HFFc6 (cell line): ENCODE data around the gene KRTAP11-1. TPM values are rescaled to one million over a fixed set of nuclear protein-coding genes. Genes with fewer than 3 reads are reported as not detected.

Experiments
- DNase-seq: peaks from one replicate; pipeline ENCODE4 v3.0.0-alpha.2; 2018
- H3K27ac Mint-ChIP-seq: 2 replicates; pipeline ENCODE4 v1.8.0; 2020; ENCODE audit warnings: mild to moderate bottlenecking, mixed read lengths
- H3K27me3 Mint-ChIP-seq: 2 replicates; pipeline ENCODE4 v1.8.0; 2021; ENCODE audit warnings: mild to moderate bottlenecking, moderate library complexity, mixed read lengths; ENCODE audit not compliant: insufficient read depth
- H3K36me3 Mint-ChIP-seq: 2 replicates; pipeline ENCODE4 v1.8.0; 2021; ENCODE audit warnings: low read depth, mixed read lengths
- H3K4me1 Mint-ChIP-seq: 2 replicates; pipeline ENCODE4 v1.8.0; 2020; ENCODE audit warnings: low read depth, mixed read lengths
- H3K4me3 Mint-ChIP-seq: 2 replicates; pipeline ENCODE4 v1.8.0; 2020; ENCODE audit warnings: mild to moderate bottlenecking, moderate library complexity, mixed read lengths
- H3K9me3 Mint-ChIP-seq: 2 replicates; pipeline ENCODE4 v1.8.0; 2020; ENCODE audit warnings: mild to moderate bottlenecking, mixed read lengths
- CTCF ChIP-seq: fragments of 200-600 bp; sonication (generic); IDR thresholded peaks from 2 replicates; pipeline ENCODE4 v1.5.0; 2021; ENCODE audit warnings: antibody characterized with exemption, mild to moderate bottlenecking
- long read RNA-seq: library from polyadenylated mRNA; unstranded; transcript quantifications from one replicate; pipeline ENCODE4 v2.0.0, GENCODE V29; 2019
- total RNA-seq, 6 experiments: library from RNA; stranded (reverse); fragmentation: NEBNext Ultra II Directional; extraction: Animal tissue kit (Norgen Biotek cat#: 25700); gene quantifications; 2 replicates in 1 of 6; 3 replicates in 5 of 6; pipeline ENCODE4 v1.2.3, GENCODE V29; 2021

Gene KRTAP11-1
- total RNA-seq = not detected
- long read RNA-seq = 0 reads

GRCh38 chr21:30881480-30881879 is at the start of gene KRTAP11-1:
KRTAP11-1 (minus strand) TSS chr21:30881580; CDS start chr21:30881524, 56 bp downstream.
- Mint-ChIP-seq H3K27ac (no peak within 1 kb of the TSS), H3K27me3 (no peaks in the 10 kb centered on the region; the same call in 1 of the 2 replicates), H3K9me3 (peaks cover 75% of the 10 kb centered on the region), H3K4me1 (no peaks in the 10 kb centered on the region), H3K36me3 (peaks cover 4% of the 10 kb centered on the region; the same call in 1 of the 2 replicates), H3K4me3 (no peak within 1 kb of the TSS)
- TF ChIP-seq CTCF = no peak
- DNase-seq = no peak

- Mint-ChIP-seq H3K9me3 (peaks cover 84% of the 10 kb centered on the region), H3K36me3 (peaks cover 7% of the 10 kb centered on the region; the same call in 1 of the 2 replicates), H3K27ac (no peak overlapping the region), H3K4me1 (no peaks in the 10 kb centered on the region), H3K27me3 (no peaks in the 10 kb centered on the region), H3K4me3 (no peak overlapping the region)
- no peak for DNase-seq
- TF ChIP-seq CTCF = no peak
Observed at GRCh38 chr21:30924146-30924700, 42.8 kb upstream of the KRTAP11-1 start.

GRCh38 chr21:30921129-30921528 is 39.7 kb upstream of the KRTAP11-1 start:
- no peak for TF ChIP-seq CTCF
- Mint-ChIP-seq H3K4me3 (no peak overlapping the region), H3K36me3 (no peaks in the 10 kb centered on the region; the same call in none of the 2 replicates), H3K4me1 (no peaks in the 10 kb centered on the region), H3K9me3 (peaks cover 85% of the 10 kb centered on the region), H3K27me3 (no peaks in the 10 kb centered on the region), H3K27ac (no peak overlapping the region)
- DNase-seq = no peak

GRCh38 chr21:30917557-30917956 is 36.2 kb upstream of the KRTAP11-1 start:
- TF ChIP-seq CTCF = no peak
- Mint-ChIP-seq H3K4me1 (no peaks in the 10 kb centered on the region), H3K4me3 (no peak overlapping the region), H3K27me3 (no peaks in the 10 kb centered on the region), H3K36me3 (no peaks in the 10 kb centered on the region; the same call in 1 of the 2 replicates), H3K9me3 (peaks cover 68% of the 10 kb centered on the region), H3K27ac (no peak overlapping the region)
- DNase-seq = no peak

GRCh38 chr21:30900881-30901280 is 19.5 kb upstream of the KRTAP11-1 start:
- Mint-ChIP-seq H3K4me1 (no peaks in the 10 kb centered on the region), H3K36me3 (peaks cover 9% of the 10 kb centered on the region), H3K9me3 (peaks cover 67% of the 10 kb centered on the region), H3K4me3 (no peak overlapping the region), H3K27ac (no peak overlapping the region), H3K27me3 (no peaks in the 10 kb centered on the region; the same call in 1 of the 2 replicates)
- TF ChIP-seq CTCF = no peak
- no peak for DNase-seq
